Neural cell (in vitro differentiated cells): ENCODE measurements around the gene WRNIP1. TPM values are rescaled to one million over a fixed set of nuclear protein-coding genes. Genes with fewer than 3 reads are reported as not detected.

ENCODE experiments used
- H2AFZ ChIP-seq: fragments of 200-600, 300-800 bp; sonication (generic), shearing (Covaris generic); 2 replicates; pipeline ENCODE4 v1.6.0; 2014; ENCODE audit warnings: low read depth, mild to moderate bottlenecking, antibody characterized with exemption, low read length, moderate library complexity
- H3F3A ChIP-seq: fragments of 200-600 bp; shearing (Covaris generic); 2 replicates; pipeline ENCODE4 v1.6.1; 2016; ENCODE audit warnings: mild to moderate bottlenecking, moderate library complexity, mixed read lengths, antibody characterized with exemption, low read length; ENCODE audit not compliant: insufficient read depth, poor library complexity, severe bottlenecking
- H3K27ac ChIP-seq: fragments of 200-600, 300-800 bp; sonication (generic), shearing (Covaris generic); 2 replicates; pipeline ENCODE4 v1.5.1; 2014; ENCODE audit warnings: mild to moderate bottlenecking, low read length, moderate library complexity
- H3K27me3 ChIP-seq: fragments of 300-800, 200-600 bp; sonication (generic), shearing (Covaris generic); 2 replicates; pipeline ENCODE4 v1.6.0; 2014; ENCODE audit warnings: mild to moderate bottlenecking, low read depth, low read length, moderate library complexity; ENCODE audit not compliant: insufficient read depth
- H3K36me3 ChIP-seq: fragments of 300-800, 200-600 bp; sonication (generic), shearing (Covaris generic); 2 replicates; pipeline ENCODE4 v1.5.1; 2014; ENCODE audit warnings: mild to moderate bottlenecking, antibody characterized with exemption, low read length, moderate library complexity; ENCODE audit not compliant: insufficient read depth
- H3K4me2 ChIP-seq: fragments of 300-800, 200-600 bp; sonication (generic), shearing (Covaris generic); 2 replicates; pipeline ENCODE4 v1.6.0; 2014; ENCODE audit warnings: mild to moderate bottlenecking, low read length
- H3K4me3 ChIP-seq: fragments of 300-800, 200-600 bp; sonication (generic), shearing (Covaris generic); 2 replicates; pipeline ENCODE4 v1.5.1; 2014; ENCODE audit warnings: mild to moderate bottlenecking, low read length, moderate library complexity
- H3K79me2 ChIP-seq: fragments of 200-600 bp; shearing (Covaris generic); replicated peaks from 2 replicates; pipeline ENCODE4 v1.6.0; 2014; ENCODE audit warnings: mild to moderate bottlenecking, low read length, moderate library complexity; ENCODE audit not compliant: insufficient read depth
- H3K9ac ChIP-seq: fragments of 300-800, 200-600 bp; sonication (generic), shearing (Covaris generic); 2 replicates; pipeline ENCODE4 v1.6.1; 2016; ENCODE audit warnings: mild to moderate bottlenecking, low read length, mixed read lengths
- H3K9me2 ChIP-seq: fragments of 200-600 bp; shearing (Covaris generic); 2 replicates; pipeline ENCODE4 v1.6.1; 2016; ENCODE audit warnings: mild to moderate bottlenecking, low read length, mixed read lengths; ENCODE audit not compliant: insufficient read depth
- H3K9me3 ChIP-seq: fragments of 200-600, 300-800 bp; sonication (generic), shearing (Covaris generic); 2 replicates; pipeline ENCODE4 v1.6.1; 2016; ENCODE audit warnings: mild to moderate bottlenecking, mixed run types, low read length, moderate library complexity, mixed read lengths
- H4K20me1 ChIP-seq: fragments of 200-600 bp; shearing (Covaris generic); 2 replicates; pipeline ENCODE4 v1.6.1; 2016; ENCODE audit warnings: mild to moderate bottlenecking, mixed run types; ENCODE audit not compliant: insufficient read depth
- CTCF ChIP-seq: fragments of 450-650 bp; IDR thresholded peaks from 2 replicates; pipeline ENCODE4 v1.5.1; 2014; ENCODE audit warnings: antibody characterized with exemption, mild to moderate bottlenecking, moderate library complexity; ENCODE audit not compliant: poor library complexity, severe bottlenecking
- EP300 ChIP-seq: fragments of 450-650 bp; conservative IDR thresholded peaks from 2 replicates; pipeline ENCODE4 v1.6.1; 2014; ENCODE audit warnings: antibody characterized with exemption, mild to moderate bottlenecking, moderate library complexity; ENCODE audit not compliant: poor library complexity, severe bottlenecking
- EZH2 ChIP-seq: fragments of 200-600, 300-800 bp; shearing (Covaris generic), sonication (generic); IDR thresholded peaks from 2 replicates; pipeline ENCODE4 v1.6.1; 2014; ENCODE audit warnings: antibody characterized with exemption, low read length, borderline replicate concordance, mild to moderate bottlenecking; ENCODE audit not compliant: insufficient read depth, poor library complexity, severe bottlenecking
- MXI1 ChIP-seq: fragments of 450-650 bp; conservative IDR thresholded peaks from 2 replicates; pipeline ENCODE4 v1.6.1; 2014; ENCODE audit warnings: antibody characterized with exemption, mild to moderate bottlenecking; ENCODE audit not compliant: poor library complexity, severe bottlenecking
- POLR2AphosphoS5 ChIP-seq: IDR thresholded peaks from 2 replicates; pipeline ENCODE4 v1.6.1; 2012
- RAD21 ChIP-seq: fragments of 450-650 bp; conservative IDR thresholded peaks from 2 replicates; pipeline ENCODE4 v1.6.1; 2014; ENCODE audit warnings: antibody characterized with exemption, mild to moderate bottlenecking, moderate library complexity
- REST ChIP-seq: IDR thresholded peaks from 2 replicates; pipeline ENCODE4 v1.6.1; 2012; ENCODE audit warnings: borderline replicate concordance
- SMC3 ChIP-seq: fragments of 450-650 bp; conservative IDR thresholded peaks from 2 replicates; pipeline ENCODE4 v1.6.1; 2014; ENCODE audit warnings: antibody characterized with exemption, mild to moderate bottlenecking, moderate library complexity; ENCODE audit not compliant: poor library complexity
- TAF1 ChIP-seq: IDR thresholded peaks from 2 replicates; pipeline ENCODE4 v1.6.1; 2012; ENCODE audit warnings: low read depth
- polyA minus RNA-seq: library from RNA; depleted of rRNA, polyadenylated mRNA; stranded (reverse); fragments of >200 nt; gene quantifications from 2 replicates; pipeline ENCODE4 v1.2.3, GENCODE V29; 2014
- polyA plus RNA-seq: library from polyadenylated mRNA; depleted of rRNA; stranded (reverse); fragments of >200 nt; gene quantifications from 2 replicates; pipeline ENCODE4 v1.2.3, GENCODE V29; 2014

WRNIP1 gene
- 93.7 and 106 TPM in 2 replicates for polyA plus RNA-seq
- polyA minus RNA-seq, result 84.0 and 93.7 TPM in 2 replicates

GRCh38 chr6:2765166-2765895 lies at the start of gene WRNIP1:
Gene WRNIP1, plus strand, starts transcription at chr6:2765393. Its CDS starts 230 bp downstream, at chr6:2765623.
- Histone ChIP-seq H3K9ac (peak within 1 kb of the TSS; percentile 84), H4K20me1 (peaks cover 4% of the 10 kb centered on the region)

More at GRCh38 chr6:2765166-2765895, at the start of gene WRNIP1:
- H3K27ac ChIP-seq, result peak within 1 kb of the TSS; percentile 95
- peak within 1 kb of the TSS; percentile 58 for H2AFZ ChIP-seq
- no peaks in the 10 kb centered on the region for H3K9me2 ChIP-seq
- H3K36me3 ChIP-seq, result no peaks in the 10 kb centered on the region
- H3K9me3 ChIP-seq, result no peaks in the 10 kb centered on the region
- H3F3A ChIP-seq, result peaks cover 10% of the 10 kb centered on the region
- H3K79me2 ChIP-seq, result peaks cover 43% of the 10 kb centered on the region
- peak within 1 kb of the TSS; percentile 99 for H3K4me2 ChIP-seq
- TF ChIP-seq EP300 (peak; percentile 41), SMC3 (peak; percentile 47), TAF1 (no peak), EZH2 (no peak), CTCF (peak; percentile 90), REST (no peak), POLR2AphosphoS5 (peak; percentile 63), MXI1 (peak; percentile 86), RAD21 (peak; percentile 40)
- peak within 1 kb of the TSS; percentile 79 for H3K4me3 ChIP-seq
- no peaks in the 10 kb centered on the region for H3K27me3 ChIP-seq
